Esophagus squamous epithelium (tissue), 4 donors: ENCODE data around the gene SEC14L5.

ENCODE experiments used
- POLR2A ChIP-seq, 4 donors: fragments of 450-650 bp; IDR thresholded peaks; one replicate each; pipeline ENCODE4 v1.6.1; 2017; ENCODE audit warnings: antibody characterized with exemption in 4 of 4, mild to moderate bottlenecking in 4 of 4, moderate library complexity in 3 of 4
- TF ChIP-seq, protein P1 (sequence below), 6 experiments: fragments of 450-650 bp in 4 of 6; fragments of 200-600 bp in 2 of 6; sonication (generic) in 2 of 6; IDR thresholded peaks; one replicate each; pipeline ENCODE4 v1.5.1; 2016 to 2019; ENCODE audit warnings: antibody characterized with exemption in 6 of 6, mild to moderate bottlenecking in 4 of 6, moderate library complexity in 4 of 6

DNA sequence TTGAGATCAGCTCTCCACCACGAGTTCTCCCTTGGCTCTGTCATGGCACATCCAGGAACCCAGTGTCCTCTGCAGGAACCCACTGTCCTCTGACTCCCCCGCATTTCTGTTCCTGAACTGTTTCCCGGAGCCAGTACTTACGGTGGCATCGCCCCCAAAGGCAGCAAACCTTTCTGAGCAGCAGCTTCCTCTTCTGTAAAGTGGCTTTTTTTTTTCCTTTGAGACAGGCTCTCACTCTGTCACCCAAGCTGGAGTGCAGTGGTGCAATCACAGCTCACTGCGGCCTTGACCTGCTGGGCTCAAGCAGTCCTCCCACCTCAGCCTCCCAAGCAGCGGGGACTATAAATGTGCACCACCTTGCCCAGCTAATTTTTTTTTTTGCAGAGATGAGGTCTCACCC lies 43.4 kb downstream of the SEC14L5 start:
- no peak for TF ChIP-seq POLR2A (IDR thresholded peaks at IDR 0.05)
- TF ChIP-seq, protein P1, sequence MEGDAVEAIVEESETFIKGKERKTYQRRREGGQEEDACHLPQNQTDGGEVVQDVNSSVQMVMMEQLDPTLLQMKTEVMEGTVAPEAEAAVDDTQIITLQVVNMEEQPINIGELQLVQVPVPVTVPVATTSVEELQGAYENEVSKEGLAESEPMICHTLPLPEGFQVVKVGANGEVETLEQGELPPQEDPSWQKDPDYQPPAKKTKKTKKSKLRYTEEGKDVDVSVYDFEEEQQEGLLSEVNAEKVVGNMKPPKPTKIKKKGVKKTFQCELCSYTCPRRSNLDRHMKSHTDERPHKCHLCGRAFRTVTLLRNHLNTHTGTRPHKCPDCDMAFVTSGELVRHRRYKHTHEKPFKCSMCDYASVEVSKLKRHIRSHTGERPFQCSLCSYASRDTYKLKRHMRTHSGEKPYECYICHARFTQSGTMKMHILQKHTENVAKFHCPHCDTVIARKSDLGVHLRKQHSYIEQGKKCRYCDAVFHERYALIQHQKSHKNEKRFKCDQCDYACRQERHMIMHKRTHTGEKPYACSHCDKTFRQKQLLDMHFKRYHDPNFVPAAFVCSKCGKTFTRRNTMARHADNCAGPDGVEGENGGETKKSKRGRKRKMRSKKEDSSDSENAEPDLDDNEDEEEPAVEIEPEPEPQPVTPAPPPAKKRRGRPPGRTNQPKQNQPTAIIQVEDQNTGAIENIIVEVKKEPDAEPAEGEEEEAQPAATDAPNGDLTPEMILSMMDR (IDR thresholded peaks at IDR 0.05): no peak
